Measurements from ENCODE around the gene CYBB.
A peak's percentile ranks its signal among the peaks of the same experiment; 100 is the strongest.

Gene CYBB

GRCh38 chrX:37847733-37848197 lies 67.9 kb downstream of the CYBB start:
- no peak for TF ChIP-seq CTCF (conservative IDR thresholded peaks at IDR 0.05)
- H3K27ac ChIP-seq: peak overlapping the region; percentile 69

- no peak for TF ChIP-seq CTCF (conservative IDR thresholded peaks at IDR 0.05)
- H3K27ac ChIP-seq: no peak overlapping the region
Observed at GRCh38 chrX:37854148-37854547, 74.3 kb downstream of the CYBB start.

- no peak for TF ChIP-seq CTCF (conservative IDR thresholded peaks at IDR 0.05)
- H3K27ac ChIP-seq: no peak overlapping the region
Observed at GRCh38 chrX:37854748-37855147, 74.9 kb downstream of the CYBB start.

- no peak overlapping the region for H3K27ac ChIP-seq
- no peak for TF ChIP-seq CTCF (conservative IDR thresholded peaks at IDR 0.05)
Observed at GRCh38 chrX:37860721-37861120, 80.9 kb downstream of the CYBB start.

GRCh38 chrX:37862851-37863250 lies 83.0 kb downstream of the CYBB start:
- peak overlapping the region; percentile 54; the same call in 1 of the 2 replicates for H3K27ac ChIP-seq
- no peak for TF ChIP-seq CTCF (conservative IDR thresholded peaks at IDR 0.05)

Measured in VCaP (cell line).